Measurements from ENCODE around the gene DOCK10.

DNA sequence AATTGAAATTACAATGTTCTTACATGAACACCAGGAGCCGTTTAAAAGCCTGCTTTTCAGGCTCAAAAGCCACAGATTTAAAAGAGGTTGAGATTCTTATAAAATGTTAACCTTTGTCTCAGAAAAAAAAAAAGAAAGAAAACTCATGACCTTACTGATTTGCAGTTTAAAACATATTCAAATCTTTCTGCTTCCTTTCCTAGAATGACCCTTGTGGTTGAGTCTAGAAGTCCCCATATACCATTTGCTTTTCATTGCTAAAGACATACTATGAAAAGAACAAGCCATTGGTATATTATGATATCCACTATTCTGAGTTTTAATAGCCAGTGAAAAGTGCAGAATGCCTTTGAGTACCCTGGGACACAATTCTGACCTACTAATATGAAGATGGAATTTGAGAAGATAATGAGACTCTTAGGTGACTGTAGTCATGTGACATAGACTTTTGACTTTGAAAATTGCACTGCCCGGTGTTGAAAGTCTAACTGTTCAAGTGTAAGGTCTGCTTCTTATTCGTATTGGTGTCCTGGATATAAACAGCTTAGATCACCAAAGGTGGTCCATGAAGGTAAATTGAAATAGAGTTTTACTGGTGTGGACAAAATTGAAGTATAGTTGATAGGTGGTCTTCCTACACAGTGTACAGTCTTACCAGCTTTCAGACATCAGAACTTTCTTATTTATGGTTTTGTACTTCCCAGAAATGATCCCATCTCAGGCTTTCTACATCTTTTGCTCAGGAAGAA lies 117.0 kb downstream of the DOCK10 start:
- TF ChIP-seq POLR2A (IDR thresholded peaks at IDR 0.05; ENCODE audit: low read length), result no peak
- no peak for TF ChIP-seq GATA1 (IDR thresholded peaks at IDR 0.05; ENCODE audit: low read depth, low read length)

Measured in erythroblast (primary cell).